ENCODE measurements around the gene CABP2. TPM values are rescaled to one million over a fixed set of nuclear protein-coding genes. Genes with fewer than 3 reads are reported as not detected.

Gene CABP2
- polyA plus RNA-seq, 1 of the 3 experiments (the other 2 are of a cell fraction): not detected

- no peak overlapping the region for H3K4me3 ChIP-seq (ENCODE audit: low read depth in 2 of 2, low read length in 1 of 2)
- no peak overlapping the region for H3K27ac ChIP-seq (ENCODE audit: low read depth in 2 of 2, low read length in 1 of 2)
- no peak overlapping the region for H3K9ac ChIP-seq
- WGBS (ENCODE audit: low lambda C conversion rate): 56% methylated on average over 10 of the region's 10 CpGs
- no peaks in the 10 kb centered on the region for H3F3A ChIP-seq (replicated peaks; ENCODE audit: insufficient read depth)
- ChIA-PET POLR2A (no interaction called here), CTCF (interaction anchor here (0.7 kb wide), 1 partner anchor 653 kb away, joined by 3 read pairs; no protein-coding TSS in a partner anchor)
- no peaks in the 10 kb centered on the region for H3K36me3 ChIP-seq (replicated peaks in 1 of 2; ENCODE audit: control insufficient read depth in 1 of 2, insufficient read depth in 2 of 2, low read length in 1 of 2)
- DNase-seq: no peak
- H3K79me2 ChIP-seq (ENCODE audit: insufficient read depth): no peaks in the 10 kb centered on the region
- no peak overlapping the region for H3K4me2 ChIP-seq
- H3K27me3 ChIP-seq (ENCODE audit: insufficient read depth): no peaks in the 10 kb centered on the region
- no peaks in the 10 kb centered on the region for H3K4me1 ChIP-seq (ENCODE audit: control insufficient read depth in 1 of 2, insufficient read depth in 2 of 2, low read depth in 1 of 2, low read length in 1 of 2)
- no peaks in the 10 kb centered on the region for H3K9me2 ChIP-seq
- no peaks in the 10 kb centered on the region for H4K20me1 ChIP-seq (ENCODE audit: insufficient read depth)
- H3K9me3 ChIP-seq: no peaks in the 10 kb centered on the region
- no peak for TF ChIP-seq TAF1 (IDR thresholded peaks at IDR 0.05; ENCODE audit: borderline replicate concordance, low read depth, low read length)
- TF ChIP-seq CHD2 (IDR thresholded peaks at IDR 0.05; ENCODE audit: low read length, partially characterized antibody): no peak
- TF ChIP-seq NFIC (IDR thresholded peaks at IDR 0.05; ENCODE audit: borderline replicate concordance): no peak
- no peak for TF ChIP-seq PBX3 (IDR thresholded peaks at IDR 0.05)
- TF ChIP-seq FOXJ3 (CRISPR knock-in tag; IDR thresholded peaks at IDR 0.05): no peak
- TF ChIP-seq YY1 (IDR thresholded peaks at IDR 0.05; ENCODE audit: low read depth): no peak
- no peak for TF ChIP-seq MEF2A (IDR thresholded peaks at IDR 0.05; ENCODE audit: borderline replicate concordance, low read depth)
- no peak for TF ChIP-seq GATA2 (CRISPR knock-in tag; IDR thresholded peaks at IDR 0.05)
- TF ChIP-seq FOXM1 (IDR thresholded peaks at IDR 0.05; ENCODE audit: low read depth): no peak
- no peak for TF ChIP-seq USF2 (IDR thresholded peaks at IDR 0.05; ENCODE audit: borderline replicate concordance, low read depth, low read length)
- TF ChIP-seq IRF3 (IDR thresholded peaks at IDR 0.05; ENCODE audit: low read depth, low read length): no peak
- no peak for TF ChIP-seq NRF1 (IDR thresholded peaks at IDR 0.05; ENCODE audit: low read depth, low read length)
- no peak for TF ChIP-seq EP300 (IDR thresholded peaks at IDR 0.05; ENCODE audit: borderline replicate concordance in 1 of 2, low read depth in 1 of 2, low read length in 1 of 2)
- TF ChIP-seq MXI1 (IDR thresholded peaks at IDR 0.05; ENCODE audit: low read depth, low read length): no peak
- H2AFZ ChIP-seq (ENCODE audit: low read depth): no peak overlapping the region
Observed at GRCh38 chr11:67521924-67522323, 1.3 kb downstream of the CABP2 start.
